Activated CD4-positive, alpha-beta memory T cell treated with anti-CD3 and anti-CD28 coated beads for 36 hours (primary cell): Measurements from ENCODE around the gene F2. TPM values are rescaled to one million over a fixed set of nuclear protein-coding genes. Genes with fewer than 3 reads are reported as not detected.
"Not testable (repeated sequence)": the region's sequence is repeated elsewhere in the genome, so short reads cannot be mapped to it uniquely, and the experiment has no call there.

Experiments
- CTCF ChIA-PET: fragments of 350-600 bp; sonication (Branson Sonifier 250); formaldehyde crosslinking; loops from one replicate; lab custom pipeline; 2021; ENCODE audit warnings: antibody characterized with exemption, inconsistent platforms; lab: Charles Lee
- POLR2A ChIA-PET: fragments of 350-600 bp; sonication (Branson Sonifier 250); formaldehyde crosslinking; loops from one replicate; lab custom pipeline; 2021; ENCODE audit warnings: antibody characterized with exemption; lab: Charles Lee
- DNase-seq: peaks from one replicate; pipeline ENCODE4 v3.0.0-alpha.2; 2020
- H3K27ac Mint-ChIP-seq: one replicate; pipeline ENCODE4 v1.8.0; 2021; ENCODE audit warnings: mixed read lengths
- H3K27me3 Mint-ChIP-seq: one replicate; pipeline ENCODE4 v1.8.0; 2021; ENCODE audit warnings: mixed read lengths
- H3K36me3 Mint-ChIP-seq: one replicate; pipeline ENCODE4 v1.8.0; 2021; ENCODE audit warnings: mixed read lengths
- H3K4me1 Mint-ChIP-seq: one replicate; pipeline ENCODE4 v1.8.0; 2021; ENCODE audit warnings: low read depth, mixed read lengths
- H3K4me3 Mint-ChIP-seq: one replicate; pipeline ENCODE4 v1.8.0; 2021; ENCODE audit warnings: mild to moderate bottlenecking, mixed read lengths
- H3K9me3 Mint-ChIP-seq: one replicate; pipeline ENCODE4 v1.8.0; 2021; ENCODE audit warnings: mixed read lengths
- intact Hi-C: fragments of 100-400 bp; cut with micrococcal nuclease; formaldehyde crosslinking; loops from one replicate; pipeline ENCODE4 v1.15.1; 2023
- total RNA-seq, 2 experiments: library from RNA; stranded (reverse); gene quantifications; one replicate each; pipeline ENCODE4 v1.2.3, GENCODE V29; 2021

Gene F2
- total RNA-seq, 2 experiments from 2014 or later, result 0.29 TPM; not detected in 1

DNA sequence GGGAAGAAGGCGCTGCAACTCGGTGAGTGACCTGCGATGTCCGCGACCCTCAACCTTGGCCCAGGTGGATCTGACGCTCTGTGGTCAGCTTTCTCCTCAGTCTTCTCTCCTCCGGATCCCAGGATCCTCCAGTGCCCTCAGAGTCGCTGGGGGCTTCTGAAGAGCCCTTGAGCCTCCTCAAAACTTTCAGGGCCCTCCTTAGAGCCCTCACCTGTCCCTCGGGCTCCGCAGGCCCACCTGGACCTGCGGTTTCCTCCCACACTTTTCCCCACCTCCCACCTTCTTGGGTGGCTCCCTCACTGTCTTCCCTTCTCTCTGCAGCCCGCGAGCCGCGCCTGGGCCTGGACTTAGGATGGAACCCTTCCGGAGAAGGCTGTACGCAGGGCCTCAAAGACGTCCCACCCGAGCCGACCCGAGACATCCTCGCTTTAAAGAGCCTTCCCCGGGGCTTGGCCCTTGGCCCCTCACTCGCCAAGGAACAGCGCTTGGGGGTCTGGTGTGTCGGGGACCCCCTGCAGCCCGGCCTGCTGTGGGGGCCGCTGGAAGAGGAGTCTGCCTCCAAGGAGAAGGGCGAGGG, 17.8 kb upstream of the F2 start:
- peaks cover 28% of the 10 kb centered on the region for H3K36me3 Mint-ChIP-seq
- no peaks in the 10 kb centered on the region for H3K27me3 Mint-ChIP-seq
- intact Hi-C loops, result loop anchor here (2.0 kb wide), 3 partner anchors 30 to 476 kb away; partner anchors contain the start of genes ARFGAP2 and DGKZ
- no peaks in the 10 kb centered on the region for H3K9me3 Mint-ChIP-seq
- ChIA-PET POLR2A (interaction anchor here (0.8 to 1.5 kb wide), 5 partner anchors 12 to 108 kb away, joined by 3 to 6 read pairs (median 4); partner anchors contain the start of gene ATG13), CTCF (interaction anchor here (0.7 to 1.7 kb wide), 4 partner anchors 30 to 349 kb away, joined by 3 to 8 read pairs (median 6); no protein-coding TSS in a partner anchor)
- peaks cover 50% of the 10 kb centered on the region for H3K4me1 Mint-ChIP-seq
- DNase-seq, result no peak
- H3K27ac Mint-ChIP-seq, result peak overlapping the region; percentile 95
- H3K4me3 Mint-ChIP-seq, result peak overlapping the region; percentile 92

DNA sequence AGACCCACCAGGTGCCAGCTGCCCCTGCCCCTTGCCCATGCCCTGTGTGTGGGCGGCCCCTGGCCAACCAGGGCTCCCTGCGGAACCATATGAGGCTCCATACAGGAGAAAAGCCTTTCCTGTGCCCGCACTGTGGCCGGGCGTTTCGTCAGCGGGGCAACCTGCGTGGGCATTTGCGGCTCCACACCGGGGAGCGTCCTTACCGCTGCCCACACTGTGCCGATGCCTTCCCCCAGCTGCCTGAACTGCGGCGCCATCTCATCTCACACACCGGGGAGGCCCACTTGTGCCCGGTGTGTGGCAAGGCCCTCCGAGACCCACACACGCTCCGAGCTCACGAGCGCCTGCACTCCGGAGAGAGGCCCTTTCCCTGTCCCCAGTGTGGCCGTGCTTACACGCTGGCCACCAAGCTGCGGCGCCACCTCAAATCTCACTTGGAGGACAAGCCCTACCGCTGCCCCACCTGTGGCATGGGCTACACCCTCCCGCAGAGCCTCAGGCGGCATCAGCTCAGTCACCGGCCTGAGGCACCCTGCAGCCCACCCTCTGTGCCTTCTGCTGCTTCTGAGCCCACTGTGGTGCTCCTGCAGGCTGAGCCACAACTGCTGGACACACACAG, 13.8 kb upstream of the F2 start:
- H3K4me1 Mint-ChIP-seq, result peaks cover 28% of the 10 kb centered on the region
- DNase-seq, result no peak
- intact Hi-C loops, result no loop called here
- H3K9me3 Mint-ChIP-seq, result no peaks in the 10 kb centered on the region
- no peak overlapping the region for H3K4me3 Mint-ChIP-seq
- no peak overlapping the region for H3K27ac Mint-ChIP-seq
- H3K27me3 Mint-ChIP-seq, result no peaks in the 10 kb centered on the region
- POLR2A ChIA-PET, result interaction anchor here (0.6 kb wide), 2 partner anchors 14 to 301 kb away, joined by 3 to 4 read pairs; no protein-coding TSS in a partner anchor
- H3K36me3 Mint-ChIP-seq, result peaks cover 27% of the 10 kb centered on the region
- CTCF ChIA-PET, result no interaction called here

GRCh38 chr11:46706886-46707285, 12.1 kb upstream of the F2 start:
- Mint-ChIP-seq H3K27me3 (no peaks in the 10 kb centered on the region), H3K36me3 (peaks cover 15% of the 10 kb centered on the region), H3K9me3 (no peaks in the 10 kb centered on the region), H3K27ac (no peak overlapping the region), H3K4me1 (peaks cover 16% of the 10 kb centered on the region), H3K4me3 (no peak overlapping the region)
- ChIA-PET POLR2A (no interaction called here), CTCF (no interaction called here)
- intact Hi-C loops, result no loop called here
- no peak for DNase-seq

DNA sequence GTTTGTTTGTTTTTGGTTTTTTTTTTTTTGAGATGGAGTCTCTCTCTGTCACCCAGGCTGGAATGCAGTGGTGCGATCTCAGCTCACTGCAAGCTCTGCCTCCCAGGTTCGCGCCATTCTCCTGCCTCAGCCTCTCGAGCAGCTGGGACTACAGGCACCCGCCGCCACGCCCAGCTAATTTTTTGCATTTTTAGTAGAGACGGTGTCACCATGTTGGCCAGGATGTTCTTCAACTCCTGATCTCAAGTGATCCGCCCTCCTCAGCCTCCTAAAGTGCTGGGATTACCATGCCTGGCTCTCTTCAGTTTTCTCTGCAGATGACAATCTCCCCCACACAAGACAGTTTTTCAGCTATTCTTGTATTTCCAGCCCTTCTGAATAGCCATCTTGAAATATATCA, 9.7 kb upstream of the F2 start:
- H3K27ac Mint-ChIP-seq, H3K4me1 Mint-ChIP-seq, H3K27me3 Mint-ChIP-seq, POLR2A ChIA-PET, CTCF ChIA-PET, H3K9me3 Mint-ChIP-seq, DNase-seq, H3K4me3 Mint-ChIP-seq, intact Hi-C loops: not testable (repeated sequence)
- H3K36me3 Mint-ChIP-seq, result peaks cover 10% of the 10 kb centered on the region

- ChIA-PET POLR2A (no interaction called here), CTCF (no interaction called here)
- no peak for DNase-seq
- no peaks in the 10 kb centered on the region for H3K27me3 Mint-ChIP-seq
- H3K4me3 Mint-ChIP-seq, result no peak overlapping the region
- no peaks in the 10 kb centered on the region for H3K9me3 Mint-ChIP-seq
- peaks cover 2% of the 10 kb centered on the region for H3K36me3 Mint-ChIP-seq
- H3K4me1 Mint-ChIP-seq, result peaks cover 2% of the 10 kb centered on the region
- intact Hi-C loops, result no loop called here
- no peak overlapping the region for H3K27ac Mint-ChIP-seq
These were observed 8.2 kb upstream of the F2 start for GRCh38 chr11:46710821-46711269.

- ChIA-PET CTCF (no interaction called here), POLR2A (no interaction called here)
- Mint-ChIP-seq H3K4me1 (peaks cover 2% of the 10 kb centered on the region), H3K36me3 (no peaks in the 10 kb centered on the region), H3K4me3 (no peak overlapping the region), H3K27me3 (no peaks in the 10 kb centered on the region), H3K9me3 (no peaks in the 10 kb centered on the region), H3K27ac (no peak overlapping the region)
- intact Hi-C loops, result no loop called here
- no peak for DNase-seq
These were observed 7.7 kb upstream of the F2 start for GRCh38 chr11:46711303-46711702.

- H3K36me3 Mint-ChIP-seq, result no peaks in the 10 kb centered on the region
- H3K4me1 Mint-ChIP-seq, result peaks cover 2% of the 10 kb centered on the region
- POLR2A ChIA-PET, result interaction anchor here (1.2 kb wide), 1 partner anchor 12 kb away, joined by 4 read pairs; the partner anchor contains the start of genes ARHGAP1 and ZNF408
- no peak for DNase-seq
- no peaks in the 10 kb centered on the region for H3K9me3 Mint-ChIP-seq
- H3K27me3 Mint-ChIP-seq, result no peaks in the 10 kb centered on the region
- CTCF ChIA-PET, result interaction anchor here (0.6 to 0.9 kb wide), 2 partner anchors 266 to 440 kb away, joined by 3 read pairs; no protein-coding TSS in a partner anchor
- intact Hi-C loops, result no loop called here
- no peak overlapping the region for H3K4me3 Mint-ChIP-seq
- no peak overlapping the region for H3K27ac Mint-ChIP-seq
These were observed 6.0 kb upstream of the F2 start for GRCh38 chr11:46712874-46713576.

GRCh38 chr11:46717825-46718154, 1.2 kb upstream of the F2 start:
- POLR2A ChIA-PET, H3K27ac Mint-ChIP-seq, CTCF ChIA-PET, H3K9me3 Mint-ChIP-seq, H3K4me3 Mint-ChIP-seq, H3K4me1 Mint-ChIP-seq, DNase-seq, H3K27me3 Mint-ChIP-seq, intact Hi-C loops, H3K36me3 Mint-ChIP-seq: not testable (repeated sequence)

DNA sequence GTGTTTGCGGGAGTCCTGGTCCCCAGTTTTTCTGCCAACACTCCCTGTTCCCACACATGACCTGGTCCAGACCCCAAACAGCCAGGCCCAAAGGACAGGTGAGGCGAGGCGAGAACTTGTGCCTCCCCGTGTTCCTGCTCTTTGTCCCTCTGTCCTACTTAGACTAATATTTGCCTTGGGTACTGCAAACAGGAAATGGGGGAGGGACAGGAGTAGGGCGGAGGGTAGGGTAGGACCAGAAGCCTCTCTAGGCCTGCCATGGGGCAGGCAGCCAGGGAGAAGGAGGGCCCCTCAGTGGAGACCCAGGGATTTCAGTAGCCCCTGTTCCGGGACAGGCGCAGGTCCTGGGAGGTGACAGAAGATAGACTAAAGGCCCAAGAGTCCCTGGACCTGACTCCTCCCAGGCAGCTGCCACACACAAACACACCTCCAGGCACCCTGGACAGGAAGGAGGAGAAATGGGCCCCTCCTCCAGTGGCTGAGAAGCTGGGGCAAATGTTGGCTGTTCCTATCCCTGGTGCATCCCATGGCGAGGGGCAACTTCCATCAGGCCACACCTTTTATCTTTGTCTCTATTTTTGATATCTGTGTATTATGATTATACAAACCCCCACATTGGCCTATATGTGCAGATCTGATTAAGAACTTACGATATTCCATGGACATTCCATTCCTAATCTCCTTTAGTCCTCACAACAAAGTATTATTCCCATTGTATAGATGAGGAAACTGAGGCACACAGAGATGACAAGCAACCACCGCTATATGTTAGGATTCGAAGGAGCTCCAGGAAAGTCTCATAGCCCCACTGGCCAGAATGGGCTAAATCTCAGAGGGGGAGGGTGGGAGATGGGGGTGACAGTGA, 626 bp upstream of the F2 start:
- CTCF ChIA-PET, result no interaction called here
- Mint-ChIP-seq H3K4me3 (no peak overlapping the region), H3K36me3 (no peaks in the 10 kb centered on the region), H3K4me1 (peaks cover 8% of the 10 kb centered on the region), H3K9me3 (no peaks in the 10 kb centered on the region), H3K27ac (no peak overlapping the region), H3K27me3 (no peaks in the 10 kb centered on the region)
- intact Hi-C loops, result no loop called here
- DNase-seq, result no peak
- POLR2A ChIA-PET, result no interaction called here

- POLR2A ChIA-PET, result no interaction called here
These were observed 668 bp downstream of the F2 start for GRCh38 chr11:46719543-46720218.

GRCh38 chr11:46721286-46721685, 2.3 kb downstream of the F2 start:
- DNase-seq, result no peak
- Mint-ChIP-seq H3K4me1 (peaks cover 6% of the 10 kb centered on the region), H3K27me3 (no peaks in the 10 kb centered on the region), H3K36me3 (no peaks in the 10 kb centered on the region), H3K4me3 (no peak overlapping the region), H3K9me3 (no peaks in the 10 kb centered on the region), H3K27ac (no peak overlapping the region)
- CTCF ChIA-PET, result interaction anchor here (0.6 to 1.1 kb wide), 2 partner anchors 14 to 50 kb away, joined by 3 to 4 read pairs; no protein-coding TSS in a partner anchor
- POLR2A ChIA-PET, result no interaction called here
- intact Hi-C loops, result no loop called here

More at GRCh38 chr11:46719543-46720218, 668 bp downstream of the F2 start:
- peaks cover 7% of the 10 kb centered on the region for H3K4me1 Mint-ChIP-seq
- no peaks in the 10 kb centered on the region for H3K9me3 Mint-ChIP-seq
- no peaks in the 10 kb centered on the region for H3K27me3 Mint-ChIP-seq
- no peak overlapping the region for H3K27ac Mint-ChIP-seq
- H3K4me3 Mint-ChIP-seq, result no peak overlapping the region
- no peaks in the 10 kb centered on the region for H3K36me3 Mint-ChIP-seq
- no peak for DNase-seq
- CTCF ChIA-PET, result interaction anchor here (0.7 kb wide), 1 partner anchor 90 kb away, joined by 3 read pairs; no protein-coding TSS in a partner anchor
- intact Hi-C loops, result no loop called here
